PC-9 (cell line): ENCODE data around the gene NDUFA12.

Experiments used
- CTCF ChIP-seq: fragments of 200-600 bp; sonication (generic); conservative IDR thresholded peaks from 2 replicates; pipeline ENCODE4 v1.6.1; 2017; ENCODE audit warnings: mixed run types, antibody characterized with exemption, mild to moderate bottlenecking, moderate library complexity
- EZH2 ChIP-seq: fragments of 200-600 bp; sonication (generic); IDR thresholded peaks from 2 replicates; pipeline ENCODE4 v1.8.0; 2017; ENCODE audit warnings: antibody characterized with exemption, low read depth

- no peak for TF ChIP-seq CTCF
- TF ChIP-seq EZH2 = no peak
These were observed 62.0 kb downstream of the NDUFA12 start for GRCh38 chr12:94941440-94941862.
